NCI-H748 treated with DMSO at 0.1 percent for 48 hours (cell line): ENCODE results near the gene DGKE.

Experiments
- DNase-seq: peaks from one replicate; lab custom pipeline; 2025; lab: John Stamatoyannopoulos, UW

Gene DGKE

DNA sequence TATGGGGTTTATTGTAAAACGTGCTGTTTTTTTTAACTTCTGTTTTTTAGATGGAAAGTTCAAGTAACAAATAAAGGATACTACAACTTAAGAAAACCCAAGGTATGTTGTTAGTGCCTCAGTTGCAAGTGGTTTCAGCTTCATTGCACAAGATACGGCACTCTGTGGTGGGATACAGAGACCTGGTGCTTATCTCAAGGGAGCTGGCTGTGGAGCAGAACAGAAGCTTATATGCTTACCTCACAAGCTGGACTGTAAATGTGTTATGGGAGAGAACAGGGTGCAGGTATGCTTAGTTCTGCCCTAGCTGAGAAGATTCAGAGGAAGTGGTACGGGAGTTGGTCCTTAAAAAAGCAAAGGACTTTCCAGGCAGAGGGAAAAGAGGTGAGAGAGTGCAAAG, 15.2 kb downstream of the DGKE start:
- no peak for DNase-seq

DNA sequence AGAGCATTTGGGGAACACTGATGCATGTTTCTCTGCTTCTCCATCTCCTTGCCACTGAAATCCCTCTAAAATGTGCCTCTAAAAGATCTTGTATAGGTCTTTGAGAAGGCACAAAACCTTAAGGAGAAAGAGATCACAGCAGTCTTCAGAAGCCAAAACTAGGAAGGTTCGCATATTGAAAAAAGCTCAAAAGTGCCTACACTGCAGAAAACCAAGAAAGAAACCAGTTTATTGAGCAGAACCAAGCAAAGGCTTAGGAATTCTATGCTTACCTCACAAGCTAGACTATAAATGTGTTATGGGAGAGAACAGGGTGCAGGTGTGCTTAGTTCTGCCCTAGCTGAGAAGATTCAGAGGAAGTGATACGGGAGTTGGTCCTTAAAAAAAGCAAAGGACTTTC, 16.6 kb downstream of the DGKE start:
- DNase-seq: no peak

DNA sequence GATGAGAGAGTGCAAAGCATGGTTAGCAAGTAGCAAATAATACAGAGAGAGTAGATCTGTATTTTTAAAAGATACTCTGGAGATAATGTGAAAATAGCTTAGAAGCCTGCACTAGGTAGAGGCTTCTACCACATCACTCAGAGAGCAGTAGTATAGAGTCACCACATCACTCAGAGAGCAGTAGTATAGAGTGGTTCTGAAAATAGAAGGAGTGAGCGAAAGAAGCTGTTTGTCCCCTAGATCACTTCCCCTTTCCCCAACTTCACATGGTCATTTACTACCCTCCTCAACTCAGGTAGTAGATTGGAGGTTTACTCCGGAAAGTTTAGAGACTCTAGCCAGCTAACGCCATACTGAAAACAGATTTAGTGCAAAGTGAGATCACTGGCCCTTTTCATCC, 17.1 kb downstream of the DGKE start:
- DNase-seq: no peak

DNA sequence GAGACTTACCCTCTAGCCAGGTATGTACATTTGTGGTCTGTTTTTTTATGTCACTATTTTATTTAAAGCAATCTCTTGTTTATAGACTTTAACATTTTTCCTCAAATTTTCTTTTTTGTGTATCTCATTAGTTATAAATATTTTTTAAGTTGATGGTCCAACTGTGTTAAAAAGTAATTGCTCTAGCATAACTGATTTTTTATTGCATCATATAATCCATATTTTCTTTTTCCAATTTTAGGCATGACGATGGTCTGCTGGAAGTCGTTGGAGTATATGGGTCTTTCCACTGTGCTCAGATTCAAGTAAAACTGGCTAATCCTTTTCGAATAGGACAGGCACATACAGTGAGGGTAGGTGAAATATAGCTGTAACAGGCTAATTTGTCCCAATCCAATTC, 27.9 kb downstream of the DGKE start:
- DNase-seq: no peak

DNA sequence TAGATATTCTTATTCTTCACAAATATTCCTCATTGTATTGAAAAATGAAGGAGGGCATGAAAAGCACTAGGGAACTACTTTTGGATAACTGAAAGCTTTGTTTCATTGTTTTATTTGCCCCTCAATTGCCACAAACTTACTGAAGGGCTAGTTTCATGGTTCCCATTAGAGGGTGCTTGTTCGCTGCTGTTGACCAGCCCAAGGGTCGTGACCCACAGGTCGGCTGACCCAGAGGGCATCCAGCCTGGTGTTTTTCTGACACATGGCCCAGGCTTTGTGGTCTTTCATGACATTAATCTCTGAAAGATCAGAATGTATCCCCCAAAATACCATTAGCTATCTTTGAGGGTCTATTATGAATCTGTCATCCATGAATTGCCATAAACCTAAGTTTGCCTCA, 30.0 kb downstream of the DGKE start:
- no peak for DNase-seq

DNA sequence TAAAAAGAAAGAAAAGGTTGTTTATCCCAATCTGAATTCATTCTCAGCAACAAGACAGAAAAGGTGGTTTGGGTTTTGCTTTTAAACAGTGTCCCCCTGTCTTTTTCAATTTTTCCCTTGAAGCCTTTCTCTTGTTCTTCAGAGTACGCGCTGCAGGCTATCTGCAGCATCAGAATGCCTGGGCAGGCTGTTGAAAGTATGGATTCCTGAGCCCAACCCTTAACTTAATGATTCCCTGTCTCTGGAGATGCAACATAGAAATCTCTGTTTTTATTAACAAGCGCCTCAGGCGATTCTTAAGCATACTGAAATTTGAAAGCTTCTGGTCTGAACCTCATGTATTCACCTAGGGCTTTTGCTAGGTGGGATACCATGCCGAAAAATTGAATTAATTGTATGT, 32.1 kb downstream of the DGKE start:
- no peak for DNase-seq

DNA sequence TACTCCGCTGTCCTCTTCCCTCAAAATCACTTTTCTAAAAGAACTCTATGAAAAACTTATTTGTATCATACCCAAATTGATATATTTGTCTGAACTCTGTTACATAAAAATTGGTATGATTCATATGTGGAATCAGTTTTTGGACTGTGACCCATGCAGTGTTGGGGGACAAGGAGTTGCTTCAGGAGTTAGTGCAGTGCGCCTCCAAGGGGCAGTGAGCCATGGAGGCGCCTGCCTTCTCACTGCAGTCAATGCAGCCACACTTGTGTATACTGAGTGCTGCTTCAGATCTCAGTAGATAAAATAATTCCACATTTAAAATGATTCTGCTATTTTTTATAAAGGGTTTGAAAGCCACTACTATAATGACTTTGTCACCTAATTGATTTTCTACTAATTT, 32.5 kb downstream of the DGKE start:
- no peak for DNase-seq

DNA sequence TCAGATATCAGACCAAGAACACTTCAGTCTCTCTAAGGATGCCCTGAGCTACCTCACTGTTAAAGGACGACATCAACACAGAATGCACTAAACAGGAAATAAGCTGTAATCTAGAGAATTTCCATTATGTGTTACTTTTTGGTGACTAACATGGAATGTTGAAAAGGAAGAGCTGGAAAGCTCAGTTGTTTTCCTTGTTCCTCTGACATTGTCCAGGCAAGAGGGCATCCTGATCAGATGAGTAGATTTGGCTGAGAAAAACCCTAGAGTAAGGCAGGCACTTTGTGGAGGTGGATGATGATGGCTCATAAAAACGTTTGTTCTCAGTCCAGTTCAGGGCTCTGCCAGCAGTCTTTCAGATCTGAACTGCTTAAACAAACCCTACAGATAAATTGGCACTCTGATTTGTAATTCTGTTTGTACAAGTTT, 34.0 kb downstream of the DGKE start:
- DNase-seq: no peak

DNA sequence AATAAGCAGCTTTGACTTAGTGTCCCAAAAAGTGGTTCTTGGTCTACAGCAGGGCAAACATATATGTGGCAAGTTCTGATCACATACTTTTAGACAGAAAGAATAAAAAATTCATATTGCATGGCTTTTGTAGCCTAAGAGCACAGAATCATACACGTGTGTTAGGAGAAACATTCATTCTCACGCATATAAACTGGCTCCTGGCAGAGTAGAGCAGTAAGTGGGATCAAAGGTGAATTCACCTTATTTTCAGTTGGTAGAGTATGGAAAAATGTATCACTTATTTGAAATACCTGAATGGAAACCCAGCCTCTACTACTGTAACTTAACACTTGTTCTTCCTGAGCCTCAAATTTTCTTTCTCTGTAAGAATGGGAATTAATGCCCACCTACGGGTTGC, 34.8 kb downstream of the DGKE start:
- no peak for DNase-seq

DNA sequence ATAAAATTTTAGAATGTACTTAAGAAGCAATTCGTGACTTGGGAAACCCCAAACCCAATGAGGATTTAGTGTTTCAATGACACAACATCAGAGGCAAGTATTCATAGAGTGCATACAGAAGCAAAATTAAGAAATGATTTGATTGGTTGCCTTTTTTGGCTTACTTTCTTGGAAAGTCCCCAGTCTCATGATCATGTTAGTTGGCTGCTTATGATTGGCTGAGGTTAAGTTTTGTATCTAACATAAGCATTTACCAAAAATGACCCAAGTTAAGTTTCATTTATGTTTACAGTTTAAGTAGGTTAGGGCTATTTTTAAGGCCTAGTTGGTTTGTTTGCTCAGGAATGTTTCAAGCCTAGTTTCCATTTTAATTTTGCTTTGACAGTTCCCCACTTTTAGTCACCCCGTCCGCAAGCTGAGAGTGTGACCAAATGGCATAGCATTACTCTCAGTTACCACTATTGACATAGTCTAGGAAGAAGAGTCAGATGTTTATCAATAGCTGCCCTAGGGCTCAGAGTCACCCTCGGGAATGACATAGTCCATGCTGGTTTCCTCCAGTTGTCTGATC, 36.2 kb downstream of the DGKE start:
- DNase-seq: no peak

DNA sequence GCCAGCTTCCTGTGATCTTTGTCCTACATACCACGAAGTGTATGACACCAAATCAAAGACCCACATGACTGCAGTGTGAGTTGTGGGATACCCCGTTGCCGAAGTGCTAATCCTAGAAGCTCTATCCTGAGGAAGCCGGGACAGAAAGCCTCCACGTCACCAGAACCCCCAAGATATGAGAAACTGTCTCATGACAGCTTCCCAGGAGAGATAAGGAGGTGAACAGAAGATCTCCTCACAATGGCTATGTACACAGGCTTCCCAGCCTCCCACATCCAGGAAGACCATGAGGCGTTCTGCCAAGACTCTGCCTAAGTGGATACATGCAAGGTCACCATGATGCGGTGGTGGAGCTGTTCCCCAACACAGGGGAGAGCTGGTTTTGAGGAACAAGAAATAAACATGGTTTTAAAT, 42.8 kb downstream of the DGKE start:
- no peak for DNase-seq

DNA sequence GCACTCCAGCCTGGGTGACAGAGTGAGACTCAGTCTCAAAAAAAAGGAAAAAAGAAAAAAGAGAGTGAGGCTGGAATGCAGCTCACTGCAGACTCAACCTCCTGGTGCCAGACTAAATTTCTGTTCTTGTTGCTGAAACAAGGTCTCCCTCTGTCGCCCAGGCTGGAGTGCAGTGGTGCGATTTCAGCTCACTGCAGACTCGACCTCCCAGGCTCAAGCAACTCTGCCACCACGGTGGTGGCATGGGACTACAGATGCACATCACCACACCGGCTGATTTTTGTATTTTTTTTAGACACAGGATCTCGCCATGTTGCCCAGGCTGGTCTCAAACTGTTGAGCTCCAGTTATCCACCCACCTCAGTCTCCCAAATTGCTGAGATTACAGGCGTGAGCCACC, 45.3 kb downstream of the DGKE start:
- DNase-seq: no peak

DNA sequence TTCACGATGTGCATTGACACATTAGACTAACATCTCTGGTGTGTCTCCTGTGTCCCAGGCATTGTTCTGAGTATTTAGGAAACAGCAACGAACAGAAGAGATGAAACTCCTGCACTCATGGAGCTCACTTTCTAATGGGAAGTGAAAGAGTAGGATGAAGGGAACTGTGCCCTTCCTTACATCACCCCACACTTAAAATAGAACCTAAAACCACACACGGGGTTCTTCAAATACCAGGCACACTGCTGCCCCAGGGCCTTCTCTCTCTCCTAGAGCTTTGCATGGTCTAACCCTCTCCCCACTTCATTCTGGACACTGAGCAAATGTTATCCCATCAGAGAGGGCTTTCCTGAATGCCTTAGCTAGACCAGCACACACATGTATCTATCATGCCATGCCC, 46.2 kb downstream of the DGKE start:
- no peak for DNase-seq

DNA sequence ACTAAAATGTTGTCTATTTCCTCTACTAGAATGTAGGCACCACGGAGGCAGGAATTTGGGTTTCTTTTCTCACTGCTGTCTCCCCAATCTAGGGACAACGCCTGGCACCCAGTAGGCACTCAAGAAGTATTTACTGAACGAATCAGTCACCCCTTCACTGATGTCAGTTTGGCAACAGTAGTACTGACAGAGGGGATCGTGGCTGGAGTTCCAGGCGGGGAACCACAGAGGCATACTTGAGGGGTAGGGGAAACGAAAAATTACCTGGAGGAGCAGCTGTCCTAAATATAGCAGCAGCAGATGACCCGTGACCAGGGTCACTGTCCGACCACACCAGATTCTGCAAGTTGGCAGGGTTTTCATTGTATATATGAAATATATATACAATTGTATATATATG, 46.6 kb downstream of the DGKE start:
- no peak for DNase-seq

DNA sequence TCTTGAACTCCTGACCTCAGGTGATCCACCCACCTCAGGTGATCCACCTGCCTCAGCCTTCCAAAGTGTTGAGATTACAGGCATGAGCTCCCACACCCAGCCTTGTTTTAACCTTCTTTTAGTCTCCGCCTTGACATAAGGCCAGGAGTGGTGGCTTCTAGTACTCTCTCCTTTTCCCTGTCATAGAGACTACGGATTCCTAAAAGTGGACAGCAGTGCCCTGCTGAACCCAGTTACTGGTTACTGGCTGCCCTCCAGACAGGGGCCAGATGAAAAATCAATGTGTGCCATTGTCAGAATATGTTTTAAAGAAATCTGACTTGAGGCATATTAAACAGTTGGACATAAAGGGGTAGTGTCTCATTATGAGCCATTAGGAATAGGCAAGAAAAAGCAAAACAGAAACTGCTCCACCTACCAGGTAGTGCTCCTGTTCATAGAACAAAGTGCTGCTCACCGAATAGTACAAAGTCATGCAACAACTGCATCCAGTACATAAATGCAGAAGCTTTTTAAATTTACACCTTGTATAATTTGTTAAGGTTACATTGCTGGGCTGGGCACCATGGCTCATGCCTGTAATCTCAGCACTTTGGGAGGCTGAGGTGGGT, 47.8 kb downstream of the DGKE start:
- no peak for DNase-seq

DNA sequence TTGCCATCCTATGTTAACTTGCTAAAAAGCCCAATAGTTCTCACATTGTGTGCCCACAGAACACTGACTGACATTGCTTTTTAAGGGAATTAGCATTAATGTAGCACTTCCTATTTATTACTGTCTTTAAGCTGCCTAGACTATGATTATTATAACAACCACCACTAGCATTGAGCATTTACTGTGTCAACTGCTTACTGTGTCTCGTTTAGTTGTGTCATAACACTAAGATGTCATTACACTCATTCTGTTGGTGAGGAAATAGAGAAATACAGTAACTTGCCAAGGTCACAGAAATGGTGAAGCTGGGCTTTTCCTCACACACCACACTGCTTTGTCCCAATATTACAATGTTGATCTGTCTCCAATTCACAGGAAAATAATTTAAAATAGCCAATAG, 49.7 kb downstream of the DGKE start:
- no peak for DNase-seq

DNA sequence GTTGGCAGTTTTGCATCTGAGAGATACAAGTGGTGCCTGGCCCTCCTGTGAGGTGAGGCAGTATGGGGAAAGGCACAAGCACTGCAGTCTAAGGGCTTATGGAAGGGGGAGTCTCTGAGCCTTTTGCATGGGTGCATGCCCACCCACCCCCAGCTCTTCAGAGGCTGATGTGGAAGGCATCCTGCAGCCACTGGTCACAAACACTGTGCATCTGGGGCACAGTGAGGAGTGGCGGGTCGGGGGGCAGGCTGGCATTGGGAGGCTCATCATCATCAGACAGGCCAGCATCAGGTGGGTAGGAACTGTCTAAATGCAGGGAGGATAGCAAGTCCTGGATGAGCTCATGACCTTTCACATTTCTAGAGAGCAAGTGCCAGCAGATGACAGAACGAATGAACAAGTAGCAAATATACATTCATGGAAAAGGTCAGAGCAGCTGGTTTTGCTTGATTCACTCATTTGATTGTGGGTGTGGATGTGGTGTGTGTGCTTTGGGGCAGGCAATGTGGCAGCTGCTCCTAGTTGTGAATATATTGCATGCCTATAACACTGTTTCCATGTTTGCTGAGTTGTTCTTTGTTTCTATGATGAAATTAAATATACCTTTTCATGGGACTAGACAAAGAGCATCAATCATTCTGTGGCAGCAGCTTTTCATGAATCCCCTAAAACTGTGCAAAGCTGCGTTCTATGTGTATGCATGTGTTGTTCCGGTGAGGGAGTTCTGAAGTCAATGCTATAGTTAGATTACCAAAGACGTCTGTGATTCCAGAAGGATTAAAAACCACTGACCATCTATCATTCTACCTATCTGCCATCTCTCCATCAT, 50.7 kb downstream of the DGKE start:
- peak; percentile 22 for DNase-seq

DNA sequence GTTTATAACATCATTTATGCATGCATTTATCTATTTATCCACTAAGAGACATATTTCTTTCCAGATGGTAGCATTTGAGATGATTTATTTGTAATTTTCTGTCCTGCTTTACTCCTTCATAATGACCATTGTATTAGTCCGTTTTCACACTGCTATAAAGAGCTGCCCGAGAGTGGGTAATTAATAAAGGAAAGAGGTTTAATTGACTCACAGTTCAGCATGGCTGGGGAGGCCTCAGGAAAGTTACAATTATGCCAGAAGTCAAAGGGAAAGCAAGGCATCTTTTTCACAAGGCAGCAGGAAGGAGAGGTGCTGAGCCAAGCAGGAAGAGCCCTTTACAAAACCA, 51.3 kb downstream of the DGKE start:
- DNase-seq: no peak

DNA sequence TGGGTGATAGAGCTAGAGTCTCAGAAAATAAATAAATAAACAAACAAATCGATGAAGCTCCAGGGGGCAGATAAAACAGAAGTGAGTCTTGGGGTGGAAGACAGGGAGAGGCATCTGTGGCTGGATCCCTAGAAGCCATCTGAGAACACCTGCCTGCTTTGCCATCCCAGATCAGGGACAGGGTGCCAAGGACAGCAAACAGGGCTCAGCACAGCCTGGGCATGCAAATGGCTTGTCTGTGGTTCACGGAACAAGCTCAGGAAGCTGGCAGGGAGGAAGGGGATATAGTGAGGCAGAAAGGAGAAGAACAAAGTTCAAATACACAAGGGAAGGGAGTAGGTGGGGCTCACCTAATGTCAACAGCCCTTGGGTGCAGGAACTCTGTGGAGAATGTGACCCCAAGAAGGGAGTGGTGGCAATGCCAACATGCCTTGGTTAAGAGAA, 52.4 kb downstream of the DGKE start:
- DNase-seq: no peak

DNA sequence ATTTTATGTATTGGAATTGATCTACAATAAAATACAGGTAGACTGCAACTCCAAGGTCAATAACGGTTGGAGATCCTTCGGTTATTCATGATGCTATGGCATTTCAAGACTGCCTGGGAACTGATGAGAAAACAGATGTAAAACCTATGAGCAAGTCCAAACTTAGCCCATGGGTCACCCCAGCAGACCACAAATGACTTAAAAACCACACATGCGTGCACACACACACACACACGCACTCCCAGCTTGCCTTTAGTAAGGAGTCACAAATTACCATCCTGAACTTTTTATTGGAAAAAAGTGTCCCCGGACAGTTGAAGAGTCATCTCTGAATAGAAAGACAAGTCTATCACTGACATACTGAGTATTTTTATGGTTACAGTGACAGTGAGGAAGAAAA, 53.2 kb downstream of the DGKE start:
- DNase-seq: no peak

DNA sequence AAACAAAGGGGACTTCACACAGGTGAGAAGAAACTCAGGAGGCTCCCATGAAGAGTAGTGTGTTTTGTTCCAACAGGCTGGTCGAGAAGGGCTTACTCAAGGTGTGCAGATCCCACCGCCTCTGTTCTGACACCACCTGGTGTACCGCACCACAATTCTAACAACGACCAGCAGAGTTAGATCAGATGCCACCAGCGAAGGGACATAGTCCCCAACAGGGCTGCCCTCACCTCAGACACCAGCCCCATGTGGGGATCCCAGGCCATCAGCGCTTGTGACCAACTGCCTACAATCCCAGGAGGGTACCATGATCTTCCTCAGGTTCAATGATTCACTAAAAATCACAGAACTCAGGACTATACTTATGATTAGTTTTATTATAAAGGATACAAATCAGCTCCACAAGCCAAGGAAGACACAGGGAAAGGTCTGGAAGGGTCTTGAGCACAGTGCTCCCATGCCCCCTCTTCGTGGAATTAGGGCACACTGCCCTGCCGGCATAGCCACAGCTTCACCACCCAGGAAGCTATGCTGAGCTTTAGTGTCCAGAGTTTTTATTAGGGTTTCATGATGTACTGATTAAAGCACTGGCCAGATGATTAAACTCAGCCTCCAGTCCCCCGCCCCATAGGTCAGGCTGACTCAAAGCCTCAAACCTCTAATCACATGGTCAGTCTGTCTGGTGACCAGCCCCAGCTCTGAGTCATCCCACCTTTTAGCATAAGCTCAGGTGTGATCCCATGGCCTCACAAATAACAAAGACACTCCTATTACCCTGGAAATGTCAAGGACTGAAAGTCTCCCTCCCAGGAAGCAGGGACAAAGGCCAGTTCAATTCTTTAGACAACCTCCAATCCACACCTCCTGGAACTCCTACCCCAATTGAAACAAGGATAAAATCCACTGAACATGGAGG, 53.9 kb downstream of the DGKE start:
- DNase-seq: no peak

DNA sequence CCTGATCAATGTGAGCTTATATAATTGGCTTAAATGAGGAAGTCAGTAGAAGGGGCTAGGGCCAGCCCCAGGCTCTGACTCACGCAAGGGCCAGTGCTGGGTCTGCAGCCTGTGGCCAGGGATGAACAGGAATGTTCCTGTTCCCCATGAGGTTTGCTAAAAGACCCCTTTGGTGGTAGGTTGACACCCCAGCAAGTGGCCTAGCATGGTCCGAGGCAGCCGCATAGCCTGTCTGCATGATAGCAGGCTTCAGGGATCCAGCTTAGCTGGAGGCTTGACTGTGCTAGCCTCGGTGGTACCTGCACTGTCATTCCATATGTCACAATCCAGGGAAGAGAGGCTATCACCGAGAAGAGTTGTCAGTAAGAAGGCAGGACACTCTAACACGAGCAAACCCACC, 56.4 kb downstream of the DGKE start:
- no peak for DNase-seq
